Activated CD4-positive, alpha-beta T cell treated with anti-CD3 and anti-CD28 coated beads, Interleukin-2, amount 50 U/mL, for 4 hours (primary cell): ENCODE data around the gene CRHR1.

Source experiments
- DNase-seq, 2 experiments: peaks; one replicate each; pipeline ENCODE4 v3.0.0-alpha.2; 2020

The CRHR1 gene

GRCh38 chr17:45790296-45790922 is 6.3 kb downstream of the CRHR1 start:
- DNase-seq: no peak

- DNase-seq: no peak
Measured at GRCh38 chr17:45791041-45791582, 7.0 kb downstream of the CRHR1 start.

GRCh38 chr17:45791935-45792334 is 7.8 kb downstream of the CRHR1 start:
- DNase-seq: no peak

- no peak for DNase-seq
Measured at GRCh38 chr17:45792437-45792836, 8.3 kb downstream of the CRHR1 start.

- DNase-seq: no peak
Measured at GRCh38 chr17:45792995-45793755, 9.1 kb downstream of the CRHR1 start.

- no peak for DNase-seq
Measured at GRCh38 chr17:45793999-45794540, 9.9 kb downstream of the CRHR1 start.

- DNase-seq: no peak
Measured at GRCh38 chr17:45794840-45795239, 10.7 kb downstream of the CRHR1 start.

- DNase-seq: no peak
Measured at GRCh38 chr17:45800816-45801215, 16.7 kb downstream of the CRHR1 start.

- no peak for DNase-seq
Measured at GRCh38 chr17:45801421-45801820, 17.3 kb downstream of the CRHR1 start.

GRCh38 chr17:45808845-45809244 is 24.7 kb downstream of the CRHR1 start:
- DNase-seq: no peak

- DNase-seq: no peak
Measured at GRCh38 chr17:45809499-45809898, 25.4 kb downstream of the CRHR1 start.

- no peak for DNase-seq
Measured at GRCh38 chr17:45812102-45812501, 28.0 kb downstream of the CRHR1 start.

- DNase-seq: no peak
Measured at GRCh38 chr17:45813048-45813725, 29.1 kb downstream of the CRHR1 start.

- DNase-seq: no peak
Measured at GRCh38 chr17:45814622-45815606, 30.8 kb downstream of the CRHR1 start.

- DNase-seq: no peak
Measured at GRCh38 chr17:45815752-45816151, 31.6 kb downstream of the CRHR1 start.

- no peak for DNase-seq
Measured at GRCh38 chr17:45818041-45818440, 33.9 kb downstream of the CRHR1 start.

- no peak for DNase-seq
Measured at GRCh38 chr17:45818699-45819098, 34.6 kb downstream of the CRHR1 start.

GRCh38 chr17:45819632-45820031 is 35.5 kb downstream of the CRHR1 start:
- no peak for DNase-seq

- DNase-seq: no peak
Measured at GRCh38 chr17:45820052-45820780, 36.1 kb downstream of the CRHR1 start.

- DNase-seq: no peak
Measured at GRCh38 chr17:45821147-45821546, 37.0 kb downstream of the CRHR1 start.

- DNase-seq: no peak
Measured at GRCh38 chr17:45823598-45823997, 39.5 kb downstream of the CRHR1 start.

GRCh38 chr17:45824475-45824874 is 40.4 kb downstream of the CRHR1 start:
- no peak for DNase-seq
